Stimulated activated CD4-positive, alpha-beta T cell treated with anti-CD3 and anti-CD28 coated beads, Interleukin-2, amount 100 ng/mL, for 48 hours (primary cell): ENCODE results near the gene HRNR.

ENCODE experiments used
- DNase-seq, 2 donors: peaks; one replicate each; pipeline ENCODE4 v3.0.0-alpha.2; 2020

HRNR gene

GRCh38 chr1:152188673-152189591 lies 35.1 kb downstream of the HRNR start:
- DNase-seq: peak; percentile 76 to 80

- no peak for DNase-seq
These were observed 37.3 kb downstream of the HRNR start for GRCh38 chr1:152186556-152187285.

- peak; percentile 8 to 17 for DNase-seq
These were observed 38.2 kb downstream of the HRNR start for GRCh38 chr1:152185544-152186391.

DNA sequence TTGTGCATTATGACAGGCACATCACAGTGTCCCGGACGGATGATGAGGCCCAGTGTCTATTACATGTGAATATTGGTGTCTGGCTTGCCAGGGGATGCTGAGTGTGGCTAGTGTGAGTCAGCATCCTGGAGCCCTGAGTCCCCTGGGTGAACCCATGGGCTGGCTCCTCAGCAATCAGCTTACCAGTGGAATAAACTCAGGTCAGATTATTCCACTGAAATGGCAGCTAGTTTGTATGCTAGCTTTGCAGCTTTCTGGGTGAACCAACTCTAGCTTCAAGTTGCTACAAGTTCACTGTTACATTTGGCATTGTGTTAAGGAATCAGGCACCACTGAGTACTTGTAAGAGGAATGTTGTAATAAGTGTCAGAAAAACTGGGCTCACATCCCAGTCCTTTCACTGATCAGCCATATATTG lies 41.0 kb downstream of the HRNR start:
- no peak for DNase-seq

DNA sequence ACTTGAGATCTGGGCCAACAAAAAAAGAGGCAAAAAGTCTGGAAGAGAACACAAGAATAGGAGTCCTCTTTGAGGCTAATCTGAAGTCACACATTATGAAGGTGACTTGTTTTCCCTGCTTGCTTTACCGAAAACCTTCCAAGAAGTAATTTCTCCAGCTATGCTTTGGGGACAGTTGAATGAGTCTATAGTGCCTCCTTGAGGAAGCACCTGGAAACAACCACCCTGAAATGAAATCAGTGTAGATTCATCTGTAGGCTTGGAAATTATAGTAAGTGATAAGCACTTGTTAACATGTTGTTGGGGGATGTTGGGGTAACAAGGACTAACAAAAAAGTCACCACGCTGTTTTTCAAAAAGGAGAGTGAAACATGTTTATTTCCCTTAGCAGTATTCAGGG lies 41.6 kb downstream of the HRNR start:
- no peak for DNase-seq

- no peak for DNase-seq
These were observed 44.4 kb downstream of the HRNR start for GRCh38 chr1:152179566-152179965.

DNA sequence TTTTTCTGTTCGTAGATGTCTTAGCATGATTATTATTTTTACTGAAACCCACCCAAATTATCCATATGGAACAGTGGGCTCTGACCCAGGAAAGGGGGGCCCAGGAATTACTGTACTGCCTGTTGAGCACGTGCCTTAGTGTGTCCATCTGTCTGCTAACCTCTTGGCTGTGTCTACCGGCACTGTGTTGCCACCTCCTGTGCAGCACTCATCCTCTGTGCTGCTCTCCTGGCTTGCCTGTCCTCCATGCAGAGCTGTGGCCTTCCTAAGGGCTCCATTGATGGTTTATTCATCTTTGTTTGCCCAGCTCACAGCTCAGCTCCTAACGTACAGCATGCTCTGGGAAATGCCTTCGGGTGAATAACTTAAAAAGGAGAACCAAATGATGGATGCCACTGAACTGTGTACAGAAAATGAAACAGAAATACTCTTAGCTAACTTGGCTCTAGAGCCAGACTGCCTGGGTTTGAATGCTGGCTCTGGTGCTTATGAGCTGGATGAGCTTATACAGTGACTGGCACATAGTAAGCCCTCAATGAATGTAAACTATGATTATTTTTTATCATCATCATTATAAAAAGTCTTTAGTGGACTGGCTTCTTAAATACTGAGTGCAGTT lies 53.6 kb downstream of the HRNR start:
- no peak for DNase-seq

DNA sequence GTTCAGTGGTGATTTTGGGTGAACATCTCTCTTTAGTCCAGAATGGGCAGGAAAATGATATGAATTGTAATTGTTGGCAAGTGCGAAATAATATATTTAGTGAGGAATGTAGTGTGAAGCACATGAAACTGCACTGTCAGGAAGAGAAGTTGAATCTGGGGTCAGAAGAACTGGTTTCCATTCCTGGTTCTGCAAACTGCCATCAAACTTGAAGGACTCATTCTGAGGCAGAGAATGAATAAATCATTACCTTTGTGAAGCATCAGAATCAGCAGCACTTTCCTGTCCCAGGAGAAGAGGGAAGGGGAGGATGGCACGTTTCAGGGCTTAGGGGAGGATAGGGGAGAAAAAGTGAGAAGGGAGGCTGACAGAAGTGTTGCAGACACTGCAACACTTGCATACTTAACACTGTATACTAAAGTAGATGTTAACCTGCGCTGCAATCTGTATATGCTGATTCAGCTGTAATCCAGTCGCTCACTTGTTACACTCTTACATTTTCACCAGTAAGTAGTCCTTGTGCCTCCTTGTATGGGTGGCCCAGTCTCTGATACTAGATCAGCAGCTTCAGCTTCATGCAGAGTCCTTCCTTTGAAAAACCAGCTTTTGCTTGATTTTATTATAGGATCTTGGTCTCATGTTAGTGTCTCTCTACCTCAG lies 54.5 kb downstream of the HRNR start:
- DNase-seq: no peak

DNA sequence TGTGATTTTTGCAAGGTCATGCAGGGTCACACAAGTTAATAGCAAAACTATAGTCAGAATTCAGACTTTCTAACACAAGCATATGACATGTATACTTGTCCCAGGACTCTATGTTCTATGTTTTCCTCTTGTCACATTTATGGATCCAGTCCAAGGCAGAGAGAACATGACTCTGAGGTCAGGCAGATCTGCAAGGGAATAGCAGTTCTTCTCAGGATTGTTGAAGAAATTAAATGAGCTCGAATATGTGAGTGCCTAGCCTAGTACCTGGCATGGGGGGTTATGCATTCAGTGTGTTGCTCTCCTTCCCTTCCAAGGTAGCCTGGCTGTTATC lies 55.5 kb downstream of the HRNR start:
- DNase-seq: no peak

DNA sequence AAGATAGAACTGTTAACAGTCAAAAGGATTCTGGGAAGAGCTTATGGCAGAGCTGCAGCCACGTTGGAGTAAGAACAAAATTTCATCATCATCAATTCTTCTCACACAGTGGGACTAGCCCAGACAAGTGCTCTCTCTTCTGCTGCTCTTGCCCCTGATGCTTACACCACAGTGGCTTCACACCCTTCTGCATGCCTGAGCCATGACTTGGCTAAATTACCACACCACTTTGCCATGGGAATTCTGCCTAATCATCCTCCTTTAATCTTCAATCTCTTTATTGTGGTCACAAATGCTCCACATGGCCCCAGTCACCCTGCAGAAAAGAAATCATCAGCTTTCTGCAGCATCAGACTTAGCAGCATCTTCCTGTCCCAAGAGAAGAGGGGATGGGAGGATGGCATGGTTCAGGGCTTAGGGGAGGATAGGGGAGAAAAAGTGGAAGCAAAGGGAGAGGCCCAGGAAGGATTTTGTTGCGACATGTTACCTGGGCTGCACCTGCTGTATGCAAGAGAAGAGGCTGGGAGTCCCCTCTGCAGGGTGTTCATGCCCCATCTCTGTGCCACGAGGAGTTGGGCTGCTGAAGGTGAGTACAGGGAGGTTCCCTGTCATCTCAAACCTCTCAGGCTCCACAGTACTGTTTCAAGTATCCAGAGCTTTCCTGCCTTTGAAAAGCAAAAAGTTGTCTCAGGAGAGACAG lies 56.0 kb downstream of the HRNR start:
- DNase-seq: no peak

- no peak for DNase-seq
These were observed 57.0 kb downstream of the HRNR start for GRCh38 chr1:152166966-152167365.

GRCh38 chr1:152165286-152166077 lies 58.5 kb downstream of the HRNR start:
- no peak for DNase-seq

- DNase-seq: no peak
These were observed 59.4 kb downstream of the HRNR start for GRCh38 chr1:152164517-152165136.

- DNase-seq: no peak
These were observed 61.1 kb downstream of the HRNR start for GRCh38 chr1:152162792-152163463.
